NCI-H146 (cell line): ENCODE results near the gene CASP9.
A peak's percentile ranks its signal among the peaks of the same experiment; 100 is the strongest.

Experiments
- DNase-seq: peaks from one replicate; lab custom pipeline; 2025; lab: John Stamatoyannopoulos, UW

CASP9 gene

DNA sequence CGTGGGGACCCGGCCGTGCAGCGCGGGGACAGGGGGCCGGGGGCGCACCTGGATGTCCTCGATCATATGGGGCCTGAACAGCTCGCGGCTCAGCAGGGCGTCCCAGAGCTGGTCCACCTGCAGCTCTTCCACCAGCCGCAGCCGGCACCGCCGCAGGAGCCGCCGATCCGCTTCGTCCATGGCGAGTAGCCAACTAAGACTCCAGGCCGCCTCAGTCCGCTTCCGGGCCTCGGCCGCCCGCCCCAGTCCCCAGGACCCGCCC, at the start of gene CASP9:
Gene CASP9, minus strand, starts transcription at position 195 of the 262 bp plus-strand sequence. Its CDS starts 15 bp downstream, at position 180.
- DNase-seq = no peak

DNA sequence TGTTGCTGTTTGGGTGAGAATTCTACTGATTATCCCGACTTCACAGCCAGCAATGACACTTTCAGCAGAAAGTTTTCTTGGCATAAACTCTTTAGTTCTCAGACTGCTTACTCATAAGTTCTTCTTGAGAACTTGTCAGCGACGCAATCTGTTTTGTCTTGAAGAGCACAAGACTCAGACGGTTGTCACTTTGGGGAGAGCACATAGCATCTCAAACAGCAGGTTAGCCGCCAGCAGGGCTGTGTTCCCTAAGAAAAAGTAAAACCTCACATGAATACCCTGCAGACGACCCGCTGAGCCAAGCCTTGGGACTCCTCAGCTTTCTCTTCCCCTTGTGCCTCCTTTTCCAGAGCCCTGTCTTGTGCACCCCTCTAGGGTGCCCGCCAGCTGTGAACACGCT, 49.5 kb upstream of the CASP9 start:
- DNase-seq = no peak

GRCh38 chr1:15571266-15571665, 47.3 kb upstream of the CASP9 start:
- no peak for DNase-seq

- DNase-seq = no peak
These were observed 46.8 kb upstream of the CASP9 start for GRCh38 chr1:15570861-15571260.

- no peak for DNase-seq
These were observed 44.5 kb upstream of the CASP9 start for GRCh38 chr1:15568387-15569073.

- no peak for DNase-seq
These were observed 35.3 kb upstream of the CASP9 start for GRCh38 chr1:15559189-15559810.

DNA sequence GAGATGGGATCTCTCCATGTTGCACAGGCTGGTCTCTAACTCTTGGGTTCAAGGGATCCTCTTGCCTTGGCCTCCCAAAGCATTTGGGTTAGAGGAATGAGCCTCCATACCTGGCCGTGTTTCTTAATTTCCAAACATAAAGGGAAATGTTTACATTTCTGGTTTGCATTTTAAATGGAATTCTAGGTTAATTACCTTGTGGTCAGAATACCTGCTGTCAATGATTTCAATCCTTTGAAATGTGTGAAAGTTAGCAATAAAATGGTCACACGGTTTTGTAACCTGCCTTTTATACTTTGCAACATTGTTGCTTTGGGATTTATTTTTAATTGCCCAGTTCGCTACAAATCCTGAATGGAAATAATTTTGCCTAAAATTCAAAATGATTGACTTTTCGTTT, 34.5 kb upstream of the CASP9 start:
- no peak for DNase-seq

- DNase-seq = no peak
These were observed 33.6 kb upstream of the CASP9 start for GRCh38 chr1:15557594-15557993.

DNA sequence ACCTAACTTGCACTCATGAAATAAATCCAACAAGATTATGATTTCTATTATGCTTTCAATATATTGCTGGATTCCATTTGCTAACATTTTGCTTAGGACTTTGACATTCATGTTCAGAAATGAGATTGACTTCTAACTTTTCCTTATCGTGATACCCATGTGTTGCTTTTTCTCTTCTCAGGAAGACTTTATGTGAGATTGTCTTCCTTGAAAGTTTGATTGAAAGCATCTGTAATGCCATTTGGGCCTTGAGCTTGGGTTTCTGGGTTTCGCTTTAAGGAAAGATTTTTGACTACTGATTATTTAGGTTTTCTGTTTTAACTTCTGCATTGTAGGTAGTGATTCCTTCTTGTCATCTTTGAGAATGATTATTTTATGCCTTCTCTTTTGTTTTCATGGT, 33.0 kb upstream of the CASP9 start:
- no peak for DNase-seq

GRCh38 chr1:15550573-15550972, 26.6 kb upstream of the CASP9 start:
- DNase-seq = no peak

- no peak for DNase-seq
These were observed 22.6 kb upstream of the CASP9 start for GRCh38 chr1:15546641-15547040.

DNA sequence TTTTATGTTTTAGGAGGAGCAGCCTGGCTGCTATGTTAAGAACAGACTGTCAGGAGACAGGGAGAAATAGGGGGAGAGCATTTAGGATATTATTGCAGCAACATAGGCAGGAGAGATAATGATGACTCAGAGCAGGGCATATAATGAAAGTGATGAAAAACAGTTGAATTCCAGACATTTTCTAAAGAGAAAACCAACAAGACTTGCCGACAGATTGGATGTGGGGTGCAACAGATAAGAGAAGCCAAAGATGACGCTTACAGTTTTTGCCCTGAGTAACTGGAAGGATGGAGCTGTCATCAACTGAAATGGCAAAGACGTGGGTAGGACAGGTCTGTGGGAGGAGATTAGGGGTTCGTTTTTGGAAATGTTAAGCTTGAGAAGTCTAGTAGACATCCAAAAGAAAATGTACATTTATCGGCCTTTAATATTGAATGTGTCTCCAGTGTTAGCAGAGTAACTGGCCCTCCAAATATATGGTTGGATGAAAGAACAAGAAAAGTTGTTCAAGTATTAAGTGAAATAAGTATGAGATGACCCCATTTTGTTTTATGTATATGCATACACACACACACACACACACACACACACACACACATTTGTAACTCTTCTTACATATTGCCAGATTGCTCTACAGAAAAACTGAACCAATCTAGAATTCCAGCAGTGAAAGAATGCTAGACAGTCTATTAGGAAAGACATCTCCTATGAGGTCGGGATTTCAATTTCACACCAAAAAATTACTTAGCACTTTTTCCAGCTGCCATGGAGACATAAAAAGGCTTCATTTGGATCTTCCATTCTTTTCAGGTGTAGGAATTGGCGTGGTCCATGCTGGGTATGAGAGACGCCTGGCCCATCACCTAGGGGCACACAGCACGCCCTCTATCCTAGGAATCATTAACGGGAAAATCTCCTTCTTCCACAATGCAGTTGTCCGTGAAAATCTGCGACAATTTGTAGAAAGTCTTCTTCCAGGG, 19.9 kb upstream of the CASP9 start:
- DNase-seq = no peak

DNA sequence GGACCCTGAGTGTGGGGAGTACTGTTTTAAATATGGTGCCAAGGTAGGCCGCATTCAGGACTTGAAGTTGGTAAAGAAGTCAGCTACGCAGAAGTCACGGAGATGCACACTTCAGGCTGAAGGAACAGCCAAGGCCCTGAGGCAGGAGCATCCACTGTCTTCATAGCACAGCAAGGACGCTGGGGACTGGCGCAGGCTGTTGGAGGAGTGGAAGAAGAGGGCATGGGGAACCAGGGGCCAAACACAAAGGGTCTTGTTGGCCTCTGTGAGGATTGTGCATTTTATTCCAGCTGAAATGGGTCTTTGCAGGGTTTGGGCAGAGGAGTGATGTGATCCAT, 19.2 kb upstream of the CASP9 start:
- no peak for DNase-seq

DNA sequence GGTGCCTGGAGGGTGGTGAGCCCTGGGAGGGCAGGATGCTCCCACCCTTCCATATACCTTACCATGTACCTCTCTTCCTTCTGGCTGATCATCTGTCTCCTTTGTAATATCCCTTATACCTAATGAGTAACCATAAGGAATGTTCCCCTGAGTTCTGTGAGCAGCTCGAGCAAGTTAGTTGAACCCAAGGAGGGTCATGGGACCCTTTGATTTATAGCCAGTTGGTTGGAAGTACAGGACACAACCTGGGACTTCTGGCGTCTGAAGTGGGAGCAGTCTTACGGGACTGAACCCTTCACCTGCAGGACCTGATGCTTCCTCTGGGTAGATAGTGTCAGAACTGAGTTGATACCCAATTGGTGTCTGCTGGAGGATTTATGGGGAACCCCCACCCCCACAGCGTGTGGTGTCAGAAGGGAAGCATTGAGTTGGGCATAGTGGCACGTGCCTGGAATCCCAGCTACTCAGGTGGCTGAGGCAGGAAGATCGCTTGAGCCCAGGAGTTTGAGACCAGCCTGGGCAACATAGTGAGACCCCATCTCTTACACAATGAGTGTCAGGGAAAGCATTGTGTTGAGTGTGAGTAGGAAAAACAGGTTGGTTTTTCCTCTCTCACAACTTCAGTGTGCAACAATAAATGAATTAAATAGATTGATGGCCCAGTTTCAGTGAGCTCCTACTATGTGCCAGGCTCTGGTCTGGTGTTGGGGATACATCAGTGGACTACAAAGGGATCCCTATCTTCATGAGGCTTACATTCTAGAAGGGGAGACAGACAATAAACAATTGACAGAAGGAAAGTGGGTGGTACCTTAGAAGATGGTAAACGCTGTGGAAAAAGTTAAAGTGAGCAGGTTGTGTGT, 18.6 kb upstream of the CASP9 start:
- no peak for DNase-seq

- no peak for DNase-seq
These were observed 17.3 kb upstream of the CASP9 start for GRCh38 chr1:15541231-15541792.

- no peak for DNase-seq
These were observed 16.2 kb upstream of the CASP9 start for GRCh38 chr1:15540186-15540585.

GRCh38 chr1:15538771-15539170, 14.8 kb upstream of the CASP9 start:
- DNase-seq = peak; percentile 11

DNA sequence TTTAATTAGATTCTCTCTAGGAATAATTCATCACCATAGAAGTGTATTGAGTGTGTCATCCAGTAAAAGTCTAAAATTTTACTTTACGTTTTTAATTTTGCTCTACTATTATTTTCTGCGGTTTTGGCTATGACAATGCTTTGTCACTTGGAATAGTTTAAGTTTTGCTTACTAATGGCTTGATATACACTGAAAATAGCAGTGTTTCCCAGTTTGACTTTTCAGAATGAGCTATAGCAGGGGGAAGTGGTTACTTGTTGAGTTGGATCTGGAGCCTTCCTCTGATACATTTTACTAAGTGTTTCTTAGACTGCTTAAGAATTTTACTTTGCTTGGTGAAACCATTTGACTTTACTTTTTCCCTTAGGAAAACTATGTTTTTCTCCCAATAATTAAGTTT, 7.7 kb upstream of the CASP9 start:
- DNase-seq = no peak

DNA sequence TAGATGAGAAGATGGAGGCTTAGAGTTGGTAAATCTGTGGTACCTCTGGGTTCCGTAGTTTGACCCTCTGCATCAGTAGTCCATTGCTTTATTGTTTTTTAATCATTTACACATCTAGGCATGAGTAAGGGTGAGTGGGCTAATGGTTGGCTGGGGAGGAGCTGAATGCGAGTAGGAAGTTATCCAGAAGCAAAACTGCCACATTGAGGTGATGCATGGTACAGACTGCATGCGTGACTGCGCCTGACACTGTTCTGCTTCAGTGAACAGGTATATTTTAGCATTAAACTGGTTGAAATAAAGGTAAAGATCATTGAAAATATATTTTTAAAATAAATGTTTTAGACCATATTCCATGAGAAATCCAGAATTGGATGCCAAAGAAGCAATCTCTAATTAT, 7.0 kb upstream of the CASP9 start:
- DNase-seq = no peak

DNA sequence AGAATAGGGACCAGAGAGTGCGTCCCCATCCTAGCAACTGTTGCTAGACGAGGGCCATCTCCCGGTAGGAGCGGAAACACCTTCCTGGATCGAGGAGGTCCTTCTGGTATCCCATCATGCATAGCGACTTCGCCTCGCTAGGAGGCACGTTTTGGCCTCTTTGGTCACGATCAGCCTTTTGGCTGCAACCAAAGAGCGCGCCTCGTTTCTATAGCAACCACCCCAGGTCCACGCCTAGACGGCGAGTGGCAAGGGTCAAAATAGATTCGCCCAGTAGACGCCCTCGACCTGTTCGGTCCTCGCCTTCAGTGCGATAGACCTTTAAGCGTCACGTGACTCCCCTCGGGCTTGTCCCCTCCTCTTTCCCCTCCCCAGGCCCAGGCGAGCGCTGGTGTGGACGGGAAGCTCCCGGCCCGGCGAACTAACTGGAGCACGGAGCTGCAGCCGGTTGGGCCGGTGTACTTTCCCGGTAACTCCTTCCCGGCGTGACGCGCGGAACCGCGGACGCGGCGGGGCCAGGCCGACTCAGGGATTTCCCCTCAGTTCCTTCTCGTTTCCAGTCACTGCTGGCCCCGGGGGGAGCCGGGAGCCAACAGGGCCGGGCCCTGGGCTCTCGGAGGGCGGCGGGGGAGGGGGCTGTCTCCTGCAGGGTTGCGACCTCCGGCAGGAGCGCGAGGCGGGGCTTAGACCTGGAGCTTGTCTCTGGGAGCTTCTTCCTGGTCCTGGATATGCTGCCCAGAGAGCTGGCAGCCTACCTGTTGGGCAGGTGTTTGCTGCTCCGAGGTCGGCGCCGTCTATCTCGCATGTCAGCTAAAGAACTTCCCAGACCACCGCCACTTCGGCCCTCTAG, 2.7 kb upstream of the CASP9 start, which contains the start of gene DNAJC16:
Gene DNAJC16, plus strand, starts transcription at position 359 of the 850 bp plus-strand sequence. CDS start 2,258 bp downstream, outside the sequence.
- peak; percentile 99 for DNase-seq

DNA sequence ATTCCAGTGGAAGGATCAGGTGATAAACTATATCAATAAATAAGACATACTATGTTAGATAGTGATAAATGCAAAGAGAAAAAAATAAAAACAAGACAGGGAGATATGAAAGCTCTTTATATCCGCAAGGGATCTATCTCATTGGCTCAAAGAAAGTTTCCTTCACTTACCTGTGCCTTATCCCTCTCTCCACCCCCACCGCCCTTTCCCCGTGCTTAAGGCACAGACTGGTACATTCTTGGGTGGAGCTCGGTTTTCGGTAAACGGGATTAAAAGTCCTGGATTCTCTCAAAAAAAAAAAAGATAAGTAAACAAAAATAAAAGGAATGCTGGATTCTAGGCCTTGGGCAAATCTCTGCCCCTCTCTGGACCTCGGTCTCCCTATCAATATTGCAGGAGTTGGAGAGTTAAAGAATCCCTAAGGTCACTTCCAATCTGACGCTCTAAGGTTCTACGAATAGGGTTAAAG, 2.0 kb upstream of the CASP9 start:
- DNase-seq = peak; percentile 23
